Vagina (tissue), 2 donors: Measurements from ENCODE around the gene LAMTOR1.

Experiments
- CTCF ChIP-seq, 3 experiments: fragments of 450-650 bp in 2 of 3; fragments of 200-600 bp in 1 of 3; sonication (generic) in 1 of 3; IDR thresholded peaks; one replicate each; pipeline ENCODE4 v1.5.1; 2017 to 2019; ENCODE audit warnings: antibody characterized with exemption in 3 of 3, mild to moderate bottlenecking in 2 of 3, moderate library complexity in 2 of 3
- POLR2A ChIP-seq, 2 donors: fragments of 450-650 bp; IDR thresholded peaks; one replicate each; pipeline ENCODE4 v1.6.1; 2017; ENCODE audit warnings: antibody characterized with exemption in 2 of 2, mild to moderate bottlenecking in 2 of 2, moderate library complexity in 2 of 2
- POLR2AphosphoS5 ChIP-seq, 2 donors: sonication (generic); formaldehyde crosslinking; IDR thresholded peaks; one replicate each; pipeline ENCODE4 v1.9.0; 2017; ENCODE audit warnings: antibody characterized with exemption in 2 of 2, mild to moderate bottlenecking in 2 of 2, low read depth in 1 of 2; ENCODE audit not compliant: insufficient read depth in 1 of 2

GRCh38 chr11:72067676-72068075, 35.4 kb downstream of the LAMTOR1 start:
- TF ChIP-seq POLR2A (IDR thresholded peaks at IDR 0.05) (no peak), CTCF (IDR thresholded peaks at IDR 0.05) (no peak), POLR2AphosphoS5 (IDR thresholded peaks at IDR 0.05; ENCODE audit: insufficient read depth in 1 of 2, low read depth in 1 of 2) (no peak)
